ENCODE results near the gene PPAT. TPM values are rescaled to one million over a fixed set of nuclear protein-coding genes. Genes with fewer than 3 reads are reported as not detected.

PPAT gene
- total and polyA plus RNA-seq, 2 experiments from 2014 or later: 63.0 to 96.8 TPM

GRCh38 chr4:56480691-56481090 lies 45.3 kb upstream of the PPAT start:
- H3K36me3 ChIP-seq (ENCODE audit: insufficient read depth): peaks cover 65% of the 10 kb centered on the region

GRCh38 chr4:56477192-56477702 lies 41.8 kb upstream of the PPAT start:
- no peaks in the 10 kb centered on the region for H3K9me3 Mint-ChIP-seq
- ATAC-seq (no peak), DNase-seq (ENCODE audit: low spot score) (no peak)
- Histone ChIP-seq H3K27ac (ENCODE audit: low read depth) (no peak overlapping the region), H3K79me2 (replicated peaks; ENCODE audit: insufficient read depth) (peaks cover 4% of the 10 kb centered on the region), H4K20me1 (replicated peaks; ENCODE audit: insufficient read depth) (0 out of 2 replicates have a peak, but pooled peaks cover 5% of the 10 kb centered on the region), H2AFZ (no peak overlapping the region), H3K4me2 (no peak overlapping the region), H3K4me1 (ENCODE audit: insufficient read depth) (no peaks in the 10 kb centered on the region), H3K9me2 (ENCODE audit: insufficient read depth) (no peaks in the 10 kb centered on the region), H3K4me3 (no peak overlapping the region), H3F3A (replicated peaks; ENCODE audit: low read depth) (no peaks in the 10 kb centered on the region), H3K27me3 (ENCODE audit: insufficient read depth) (no peaks in the 10 kb centered on the region), H3K36me3 (ENCODE audit: insufficient read depth) (peaks cover 62% of the 10 kb centered on the region)
- H3K27ac Mint-ChIP-seq: no peak overlapping the region
- no peak overlapping the region for H3K4me3 Mint-ChIP-seq
- H3K27me3 Mint-ChIP-seq (ENCODE audit: insufficient read depth, low read depth, poor library complexity): peaks cover 5% of the 10 kb centered on the region
- no peaks in the 10 kb centered on the region for H3K4me1 Mint-ChIP-seq
- peaks cover 85% of the 10 kb centered on the region for H3K36me3 Mint-ChIP-seq (ENCODE audit: low read depth)
- TF ChIP-seq CTCF (conservative IDR thresholded peaks at IDR 0.05; ENCODE audit: low read depth in 2 of 2): no peak
- no peak for TF ChIP-seq EZH2phosphoT487 (IDR thresholded peaks at IDR 0.05; ENCODE audit: unreplicated experiment)
- no peak for TF ChIP-seq STAT1 (IDR thresholded peaks at IDR 0.05; ENCODE audit: unreplicated experiment)
- TF ChIP-seq REST (IDR thresholded peaks at IDR 0.05; ENCODE audit: unreplicated experiment): no peak
- TF ChIP-seq NANOG (IDR thresholded peaks at IDR 0.05; ENCODE audit: borderline replicate concordance): no peak
- no peak for TF ChIP-seq EZH2 (IDR thresholded peaks at IDR 0.05; ENCODE audit: low read depth, unreplicated experiment)

More at GRCh38 chr4:56480691-56481090, 45.3 kb upstream of the PPAT start:
- H2AFZ ChIP-seq: no peak overlapping the region
- no peaks in the 10 kb centered on the region for H3F3A ChIP-seq (replicated peaks; ENCODE audit: low read depth)
- DNase-seq (ENCODE audit: low spot score) (no peak), ATAC-seq (no peak)
- H3K9me2 ChIP-seq (ENCODE audit: insufficient read depth): no peaks in the 10 kb centered on the region
- peaks cover 4% of the 10 kb centered on the region for H3K27me3 Mint-ChIP-seq (ENCODE audit: insufficient read depth, low read depth, poor library complexity)
- peaks cover 72% of the 10 kb centered on the region for H3K36me3 Mint-ChIP-seq (ENCODE audit: low read depth)
- peaks cover 4% of the 10 kb centered on the region; the same call in 1 of the 2 replicates for H3K79me2 ChIP-seq (replicated peaks; ENCODE audit: insufficient read depth)
- no peak overlapping the region for H3K4me2 ChIP-seq
- H3K4me1 Mint-ChIP-seq: no peaks in the 10 kb centered on the region
- H3K4me3 Mint-ChIP-seq: no peak overlapping the region
- H3K27ac Mint-ChIP-seq: no peak overlapping the region
- H3K27me3 ChIP-seq (ENCODE audit: insufficient read depth): no peaks in the 10 kb centered on the region
- no peaks in the 10 kb centered on the region for H3K9me3 Mint-ChIP-seq
- H4K20me1 ChIP-seq (replicated peaks; ENCODE audit: insufficient read depth): no peaks in the 10 kb centered on the region
- no peak overlapping the region for H3K27ac ChIP-seq (ENCODE audit: low read depth)
- no peaks in the 10 kb centered on the region for H3K4me1 ChIP-seq (ENCODE audit: insufficient read depth)
- TF ChIP-seq REST (IDR thresholded peaks at IDR 0.05; ENCODE audit: unreplicated experiment): no peak
- TF ChIP-seq EZH2 (IDR thresholded peaks at IDR 0.05; ENCODE audit: low read depth, unreplicated experiment): no peak
- TF ChIP-seq ETS1 (IDR thresholded peaks at IDR 0.05): no peak
- no peak for TF ChIP-seq NANOG (IDR thresholded peaks at IDR 0.05; ENCODE audit: borderline replicate concordance)
- no peak for TF ChIP-seq ZNF114 (CRISPR knock-in tag; IDR thresholded peaks at IDR 0.05)
- no peak for TF ChIP-seq ZNF331 (CRISPR knock-in tag; IDR thresholded peaks at IDR 0.05; ENCODE audit: low read depth)
- H3K4me3 ChIP-seq: no peak overlapping the region

Data from GM23338 (cell line).